ENCODE measurements around the gene CCNT2.

The CCNT2 gene

GRCh38 chr2:134919341-134920210, 954 bp downstream of the CCNT2 start:
- DNase-seq (ENCODE audit: low spot score), result no peak

GRCh38 chr2:134924912-134925311, 6.3 kb downstream of the CCNT2 start:
- DNase-seq (ENCODE audit: low spot score), result no peak

- no peak for DNase-seq (ENCODE audit: low spot score)
Measured at GRCh38 chr2:134926231-134926931, 7.8 kb downstream of the CCNT2 start.

GRCh38 chr2:134927195-134927594, 8.6 kb downstream of the CCNT2 start:
- DNase-seq (ENCODE audit: low spot score), result no peak

GRCh38 chr2:134932864-134933526, 14.4 kb downstream of the CCNT2 start:
- no peak for DNase-seq (ENCODE audit: low spot score)

- DNase-seq (ENCODE audit: low spot score), result no peak
Measured at GRCh38 chr2:134933732-134934131, 15.1 kb downstream of the CCNT2 start.

- DNase-seq (ENCODE audit: low spot score), result no peak
Measured at GRCh38 chr2:134934150-134934549, 15.5 kb downstream of the CCNT2 start.

GRCh38 chr2:134934641-134935040, 16.0 kb downstream of the CCNT2 start:
- DNase-seq (ENCODE audit: low spot score), result no peak

GRCh38 chr2:134936691-134937090, 18.1 kb downstream of the CCNT2 start:
- no peak for DNase-seq (ENCODE audit: low spot score)

GRCh38 chr2:134943540-134943939, 24.9 kb downstream of the CCNT2 start:
- no peak for DNase-seq (ENCODE audit: low spot score)

GRCh38 chr2:134944975-134945374, 26.4 kb downstream of the CCNT2 start:
- no peak for DNase-seq (ENCODE audit: low spot score)

GRCh38 chr2:134946073-134946472, 27.5 kb downstream of the CCNT2 start:
- no peak for DNase-seq (ENCODE audit: low spot score)

GRCh38 chr2:134949981-134950708, 31.5 kb downstream of the CCNT2 start:
- DNase-seq (ENCODE audit: low spot score), result no peak

- DNase-seq (ENCODE audit: low spot score), result no peak
Measured at GRCh38 chr2:134950886-134951285, 32.3 kb downstream of the CCNT2 start.

GRCh38 chr2:134952608-134953007, 34.0 kb downstream of the CCNT2 start:
- DNase-seq (ENCODE audit: low spot score), result no peak

- no peak for DNase-seq (ENCODE audit: low spot score)
Measured at GRCh38 chr2:134954065-134954464, 35.4 kb downstream of the CCNT2 start.

- no peak for DNase-seq (ENCODE audit: low spot score)
Measured at GRCh38 chr2:134955744-134956143, 37.1 kb downstream of the CCNT2 start.

- DNase-seq (ENCODE audit: low spot score), result no peak
Measured at GRCh38 chr2:134957477-134957876, 38.9 kb downstream of the CCNT2 start.

GRCh38 chr2:134967166-134967565, 48.5 kb downstream of the CCNT2 start:
- DNase-seq (ENCODE audit: low spot score), result peak; percentile 72

- DNase-seq (ENCODE audit: low spot score), result no peak
Measured at GRCh38 chr2:134973241-134974138, 54.9 kb downstream of the CCNT2 start.
